ENCODE data around the gene FGF18.

The FGF18 gene

GRCh38 chr5:171427318-171428167, 8.1 kb downstream of the FGF18 start:
- intact Hi-C loops (cut with DNase I; ENCODE audit: low total_unique reads): no loop called here
- Histone ChIP-seq H3K27ac (no peak overlapping the region), H3K27me3 (no peaks in the 10 kb centered on the region), H3K4me3 (no peak overlapping the region), H3K4me1 (no peaks in the 10 kb centered on the region), H3K9me3 (no peaks in the 10 kb centered on the region), H3K36me3 (no peaks in the 10 kb centered on the region)
- TF ChIP-seq, protein P1, sequence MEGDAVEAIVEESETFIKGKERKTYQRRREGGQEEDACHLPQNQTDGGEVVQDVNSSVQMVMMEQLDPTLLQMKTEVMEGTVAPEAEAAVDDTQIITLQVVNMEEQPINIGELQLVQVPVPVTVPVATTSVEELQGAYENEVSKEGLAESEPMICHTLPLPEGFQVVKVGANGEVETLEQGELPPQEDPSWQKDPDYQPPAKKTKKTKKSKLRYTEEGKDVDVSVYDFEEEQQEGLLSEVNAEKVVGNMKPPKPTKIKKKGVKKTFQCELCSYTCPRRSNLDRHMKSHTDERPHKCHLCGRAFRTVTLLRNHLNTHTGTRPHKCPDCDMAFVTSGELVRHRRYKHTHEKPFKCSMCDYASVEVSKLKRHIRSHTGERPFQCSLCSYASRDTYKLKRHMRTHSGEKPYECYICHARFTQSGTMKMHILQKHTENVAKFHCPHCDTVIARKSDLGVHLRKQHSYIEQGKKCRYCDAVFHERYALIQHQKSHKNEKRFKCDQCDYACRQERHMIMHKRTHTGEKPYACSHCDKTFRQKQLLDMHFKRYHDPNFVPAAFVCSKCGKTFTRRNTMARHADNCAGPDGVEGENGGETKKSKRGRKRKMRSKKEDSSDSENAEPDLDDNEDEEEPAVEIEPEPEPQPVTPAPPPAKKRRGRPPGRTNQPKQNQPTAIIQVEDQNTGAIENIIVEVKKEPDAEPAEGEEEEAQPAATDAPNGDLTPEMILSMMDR (IDR thresholded peaks at IDR 0.05): no peak
- peak in 1 of 2 donors; percentile 40 for DNase-seq

DNA sequence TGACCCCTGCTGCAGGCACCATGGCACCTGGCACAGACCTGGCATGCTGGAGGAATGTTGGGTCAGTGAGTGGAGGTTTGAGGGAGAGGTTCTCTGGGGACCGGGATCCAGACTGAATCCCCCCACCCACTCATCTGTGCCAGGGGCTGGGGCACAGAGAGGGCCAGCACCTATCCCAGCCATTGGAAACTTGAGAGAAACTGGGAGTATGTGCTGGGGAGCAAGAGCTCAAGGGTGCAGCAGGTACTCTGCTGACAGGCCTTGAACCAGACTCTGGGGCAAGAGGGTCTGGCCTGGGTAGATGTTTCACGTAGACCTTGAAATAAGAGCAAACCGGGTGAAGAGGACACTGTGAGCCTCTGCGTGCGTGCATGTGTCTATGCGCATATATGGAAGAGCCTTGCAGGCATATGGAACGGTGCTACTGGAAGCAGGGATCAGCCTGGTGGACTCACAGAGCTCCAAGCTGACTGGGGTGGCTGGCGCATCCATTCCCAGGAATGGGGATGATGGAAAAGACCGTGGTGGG, 8.8 kb downstream of the FGF18 start:
- H3K4me1 ChIP-seq: no peaks in the 10 kb centered on the region
- no peaks in the 10 kb centered on the region for H3K27me3 ChIP-seq
- DNase-seq: peak; percentile 10 to 37
- H3K4me3 ChIP-seq: no peak overlapping the region
- H3K9me3 ChIP-seq: no peaks in the 10 kb centered on the region
- intact Hi-C loops (cut with DNase I; ENCODE audit: low total_unique reads): no loop called here
- no peak overlapping the region for H3K27ac ChIP-seq
- H3K36me3 ChIP-seq: no peaks in the 10 kb centered on the region
- TF ChIP-seq, protein P1 (IDR thresholded peaks at IDR 0.05): no peak

- no peak overlapping the region for H3K27ac ChIP-seq
These were observed 9.5 kb downstream of the FGF18 start for GRCh38 chr5:171428809-171429542.

GRCh38 chr5:171429543-171429910, 10.1 kb downstream of the FGF18 start:
- peak; percentile 16 to 51 for DNase-seq
- Histone ChIP-seq H3K27me3 (no peaks in the 10 kb centered on the region), H3K9me3 (no peaks in the 10 kb centered on the region), H3K4me3 (no peak overlapping the region), H3K36me3 (no peaks in the 10 kb centered on the region), H3K27ac (no peak overlapping the region), H3K4me1 (no peaks in the 10 kb centered on the region)
- TF ChIP-seq, protein P1 (IDR thresholded peaks at IDR 0.05): no peak
- intact Hi-C loops (cut with DNase I; ENCODE audit: low total_unique reads): no loop called here

More at GRCh38 chr5:171428809-171429542, 9.5 kb downstream of the FGF18 start:
- H3K36me3 ChIP-seq: no peaks in the 10 kb centered on the region
- DNase-seq: peak; percentile 16 to 50
- H3K27me3 ChIP-seq: no peaks in the 10 kb centered on the region
- TF ChIP-seq, protein P1 (IDR thresholded peaks at IDR 0.05): no peak
- no peaks in the 10 kb centered on the region for H3K9me3 ChIP-seq
- H3K4me3 ChIP-seq: no peak overlapping the region
- intact Hi-C loops (cut with DNase I; ENCODE audit: low total_unique reads): no loop called here
- no peaks in the 10 kb centered on the region for H3K4me1 ChIP-seq

DNA sequence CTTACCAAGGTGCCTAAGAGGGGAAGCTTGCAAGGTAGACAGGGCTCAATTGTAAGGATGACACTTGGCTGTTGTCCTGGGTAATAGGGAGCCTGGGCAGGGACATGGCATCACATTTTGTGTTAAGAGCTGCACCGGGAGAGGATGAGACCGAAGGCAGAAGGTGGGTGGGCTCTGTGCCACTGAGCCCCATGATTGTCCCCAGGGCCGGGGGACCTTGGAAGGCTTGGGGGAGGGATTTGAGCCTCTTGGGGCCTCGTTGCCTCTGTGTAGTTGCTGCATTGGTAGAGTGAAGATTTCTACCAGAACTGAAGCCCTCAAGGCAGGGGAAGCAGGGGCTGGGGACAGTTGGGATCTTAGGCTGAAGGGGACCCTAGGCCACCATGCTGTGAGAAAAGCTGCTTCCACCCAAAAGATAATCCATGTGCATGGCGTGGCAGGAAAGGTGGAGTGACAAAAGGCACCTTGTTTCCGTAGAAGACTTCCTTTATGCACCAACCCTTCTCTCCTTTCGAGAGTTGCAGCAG, 11.9 kb downstream of the FGF18 start:
- Histone ChIP-seq H3K4me3 (no peak overlapping the region), H3K27me3 (no peaks in the 10 kb centered on the region), H3K36me3 (no peaks in the 10 kb centered on the region), H3K27ac (no peak overlapping the region), H3K4me1 (no peaks in the 10 kb centered on the region), H3K9me3 (no peaks in the 10 kb centered on the region)
- TF ChIP-seq, protein P1 (IDR thresholded peaks at IDR 0.05): no peak
- intact Hi-C loops (cut with DNase I; ENCODE audit: low total_unique reads): no loop called here
- DNase-seq: peak; percentile 16 to 46

All from tibial artery (tissue), 4 donors.